ENCODE results near the gene IL11RA.

Gene IL11RA

GRCh38 chr9:34688329-34689115, 36.5 kb downstream of the IL11RA start:
- Histone ChIP-seq H3K4me3 (ENCODE audit: low read length) (no peak overlapping the region), H3K36me3 (ENCODE audit: control insufficient read depth, low read length) (no peaks in the 10 kb centered on the region), H3F3A (ENCODE audit: control insufficient read depth, insufficient read depth) (no peaks in the 10 kb centered on the region), H3K27me3 (ENCODE audit: control insufficient read depth, low read length) (peaks cover 3% of the 10 kb centered on the region; the same call in 1 of the 2 replicates), H3K79me2 (ENCODE audit: control insufficient read depth, low read length) (no peaks in the 10 kb centered on the region), H3K9me2 (replicated peaks; ENCODE audit: control insufficient read depth, low read length) (no peaks in the 10 kb centered on the region), H3K27ac (ENCODE audit: low read depth, low read length) (no peak overlapping the region), H4K20me1 (ENCODE audit: control insufficient read depth, insufficient read depth, low read depth, low read length) (no peaks in the 10 kb centered on the region), H3K9me3 (ENCODE audit: control insufficient read depth, insufficient read depth, low read length) (no peaks in the 10 kb centered on the region), H3K4me1 (ENCODE audit: control insufficient read depth, low read length) (no peaks in the 10 kb centered on the region), H3K4me2 (ENCODE audit: low read length) (no peak overlapping the region)
- TF ChIP-seq CTCF (IDR thresholded peaks at IDR 0.05; ENCODE audit: low read depth, low read length, poor library complexity, severe bottlenecking) (no peak), EZH2phosphoT487 (IDR thresholded peaks at IDR 0.05; ENCODE audit: borderline replicate concordance, low read length) (no peak)

GRCh38 chr9:34689116-34689470, 37.1 kb downstream of the IL11RA start:
- H3K4me3 ChIP-seq (ENCODE audit: low read length), result no peak overlapping the region
- TF ChIP-seq EZH2phosphoT487 (IDR thresholded peaks at IDR 0.05; ENCODE audit: borderline replicate concordance, low read length) (no peak), CTCF (IDR thresholded peaks at IDR 0.05; ENCODE audit: low read depth, low read length, poor library complexity, severe bottlenecking) (no peak)
- H4K20me1 ChIP-seq (ENCODE audit: control insufficient read depth, insufficient read depth, low read depth, low read length), result no peaks in the 10 kb centered on the region
- H3K27me3 ChIP-seq (ENCODE audit: control insufficient read depth, low read length), result peaks cover 3% of the 10 kb centered on the region; the same call in 1 of the 2 replicates
- no peak overlapping the region for H3K27ac ChIP-seq (ENCODE audit: low read depth, low read length)
- H3K79me2 ChIP-seq (ENCODE audit: control insufficient read depth, low read length), result no peaks in the 10 kb centered on the region
- no peaks in the 10 kb centered on the region for H3K4me1 ChIP-seq (ENCODE audit: control insufficient read depth, low read length)
- no peaks in the 10 kb centered on the region for H3F3A ChIP-seq (ENCODE audit: control insufficient read depth, insufficient read depth)
- no peaks in the 10 kb centered on the region for H3K9me2 ChIP-seq (replicated peaks; ENCODE audit: control insufficient read depth, low read length)
- no peak overlapping the region for H3K4me2 ChIP-seq (ENCODE audit: low read length)
- no peaks in the 10 kb centered on the region for H3K36me3 ChIP-seq (ENCODE audit: control insufficient read depth, low read length)
- no peaks in the 10 kb centered on the region for H3K9me3 ChIP-seq (ENCODE audit: control insufficient read depth, insufficient read depth, low read length)

- H3K27ac ChIP-seq (ENCODE audit: low read depth, low read length), result no peak overlapping the region
- no peaks in the 10 kb centered on the region for H3K4me1 ChIP-seq (ENCODE audit: control insufficient read depth, low read length)
- no peaks in the 10 kb centered on the region for H3K36me3 ChIP-seq (ENCODE audit: control insufficient read depth, low read length)
- peaks cover 3% of the 10 kb centered on the region; the same call in 1 of the 2 replicates for H3K27me3 ChIP-seq (ENCODE audit: control insufficient read depth, low read length)
- no peak overlapping the region for H3K4me2 ChIP-seq (ENCODE audit: low read length)
- no peaks in the 10 kb centered on the region for H3F3A ChIP-seq (ENCODE audit: control insufficient read depth, insufficient read depth)
- no peaks in the 10 kb centered on the region for H3K9me2 ChIP-seq (replicated peaks; ENCODE audit: control insufficient read depth, low read length)
- H3K79me2 ChIP-seq (ENCODE audit: control insufficient read depth, low read length), result no peaks in the 10 kb centered on the region
- H4K20me1 ChIP-seq (ENCODE audit: control insufficient read depth, insufficient read depth, low read depth, low read length), result no peaks in the 10 kb centered on the region
- no peaks in the 10 kb centered on the region for H3K9me3 ChIP-seq (ENCODE audit: control insufficient read depth, insufficient read depth, low read length)
- TF ChIP-seq EZH2phosphoT487 (IDR thresholded peaks at IDR 0.05; ENCODE audit: borderline replicate concordance, low read length), result no peak
- H3K4me3 ChIP-seq (ENCODE audit: low read length), result no peak overlapping the region
Observed at GRCh38 chr9:34689512-34689911, 37.5 kb downstream of the IL11RA start.

Measured in DOHH2 (cell line).